Ureter (tissue), 1 donor: Measurements from ENCODE around the gene MYOM3. TPM values are rescaled to one million over a fixed set of nuclear protein-coding genes. Genes with fewer than 3 reads are reported as not detected.

Experiments used
- DNase-seq: peaks from one replicate; pipeline ENCODE4 v3.0.0-alpha.2; 2020; ENCODE audit warnings: low spot score
- total RNA-seq: library from RNA; stranded (reverse); gene quantifications from one replicate; pipeline ENCODE4 v1.2.4, GENCODE V29; 2023
- donor health status: DM: yes; HTN: yes; CAD: no.

MYOM3 gene
- total RNA-seq, 1 donor from 2014 or later: 0.65 TPM

DNA sequence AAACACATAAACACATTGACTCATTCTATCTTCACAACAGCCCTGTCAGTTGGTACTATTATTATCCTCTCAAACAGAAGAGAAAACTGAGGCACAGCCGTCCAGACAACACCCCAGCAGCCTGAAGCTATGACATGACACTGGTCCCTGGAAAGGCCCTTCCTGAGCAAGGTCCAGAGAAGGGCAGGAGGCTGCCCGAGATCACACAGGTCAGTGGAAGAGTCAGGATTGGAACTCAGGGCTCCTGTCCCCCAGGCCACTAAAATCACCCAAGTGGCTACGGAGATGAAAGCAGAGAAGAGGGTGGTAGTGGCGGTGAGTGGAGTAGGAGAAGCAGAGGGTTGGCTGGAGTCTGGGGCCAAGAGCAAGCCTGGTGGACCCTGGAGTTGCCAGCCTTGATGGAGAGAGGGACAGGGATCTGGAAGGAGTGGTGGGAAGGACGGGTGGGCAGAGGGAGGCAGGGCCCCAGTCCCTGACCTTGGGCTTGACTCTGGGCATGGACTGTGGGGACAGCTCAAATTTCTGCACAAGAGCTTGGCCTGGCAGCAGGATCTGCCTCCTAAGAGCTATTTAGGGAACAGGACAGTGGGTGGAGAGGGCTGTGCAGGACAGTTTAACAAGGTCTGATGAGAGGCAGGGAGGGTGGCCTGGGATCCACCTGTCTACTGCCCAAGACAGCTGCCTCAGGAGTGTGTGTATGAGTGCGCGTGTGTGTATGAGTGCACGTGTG is 15.8 kb downstream of the MYOM3 start:
- DNase-seq: no peak

GRCh38 chr1:24095140-24095859 is 16.6 kb downstream of the MYOM3 start:
- DNase-seq: no peak

GRCh38 chr1:24094554-24094953 is 17.4 kb downstream of the MYOM3 start:
- DNase-seq: no peak

DNA sequence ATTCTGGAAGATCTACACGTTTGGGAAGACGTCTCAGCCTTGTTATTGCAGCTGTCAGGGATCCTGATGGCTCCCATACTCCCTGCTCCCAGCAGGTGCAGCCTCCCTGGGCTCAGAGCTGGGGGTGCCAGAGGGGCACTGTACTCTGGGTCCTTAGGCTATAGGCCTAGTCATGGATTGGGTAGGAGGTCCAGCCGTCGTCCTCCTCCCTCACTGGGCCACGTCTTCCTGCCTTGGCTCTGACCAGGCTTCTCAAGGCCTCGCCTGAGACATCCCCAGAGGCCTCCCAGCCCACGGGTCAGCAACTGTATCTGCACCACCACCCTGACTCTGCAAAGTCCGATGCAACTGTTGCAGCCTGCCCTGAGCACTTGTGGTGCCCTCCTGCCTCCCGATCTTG is 18.2 kb downstream of the MYOM3 start:
- DNase-seq: no peak

DNA sequence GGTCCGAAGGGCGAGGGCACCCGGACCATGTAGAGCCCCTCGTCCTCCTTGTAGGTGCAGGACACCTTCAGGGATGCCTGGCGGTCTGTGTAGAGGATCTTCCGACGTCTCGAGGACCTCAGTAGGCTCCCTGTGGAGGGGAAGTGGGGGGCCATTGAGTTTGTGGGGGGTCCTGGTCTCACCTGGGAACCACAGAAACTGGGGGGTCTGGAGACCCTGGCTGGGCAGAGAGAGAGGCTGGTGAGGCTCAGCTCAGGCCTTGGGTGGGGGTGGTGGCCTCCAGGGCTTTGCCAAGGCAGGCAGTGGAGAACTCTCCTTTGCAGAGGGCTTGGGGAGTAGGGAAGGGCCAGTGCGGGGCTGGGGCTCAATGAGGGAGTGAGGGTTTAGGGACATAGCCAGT is 19.0 kb downstream of the MYOM3 start:
- no peak for DNase-seq

- DNase-seq: no peak
Observed at GRCh38 chr1:24091971-24092482, 19.9 kb downstream of the MYOM3 start.

DNA sequence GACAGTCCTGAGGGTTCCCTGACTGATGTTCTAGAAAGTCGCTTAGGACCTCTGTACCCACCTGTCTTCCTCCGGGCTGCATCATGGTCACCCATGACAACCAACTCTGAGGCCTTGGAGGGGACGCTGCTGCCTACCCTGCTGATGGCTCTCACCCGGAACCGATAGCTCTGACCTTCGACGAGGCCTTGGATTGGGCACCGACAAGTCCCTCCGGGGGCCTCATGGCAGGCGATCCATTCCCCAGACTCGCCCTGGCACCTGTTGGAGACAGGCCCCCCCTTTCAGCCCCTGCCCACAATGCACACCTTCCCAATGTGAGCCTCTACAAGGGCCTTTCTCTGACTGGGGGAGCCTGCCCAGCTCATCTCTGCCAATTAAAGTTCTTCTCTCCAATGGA is 21.2 kb downstream of the MYOM3 start:
- DNase-seq: no peak

DNA sequence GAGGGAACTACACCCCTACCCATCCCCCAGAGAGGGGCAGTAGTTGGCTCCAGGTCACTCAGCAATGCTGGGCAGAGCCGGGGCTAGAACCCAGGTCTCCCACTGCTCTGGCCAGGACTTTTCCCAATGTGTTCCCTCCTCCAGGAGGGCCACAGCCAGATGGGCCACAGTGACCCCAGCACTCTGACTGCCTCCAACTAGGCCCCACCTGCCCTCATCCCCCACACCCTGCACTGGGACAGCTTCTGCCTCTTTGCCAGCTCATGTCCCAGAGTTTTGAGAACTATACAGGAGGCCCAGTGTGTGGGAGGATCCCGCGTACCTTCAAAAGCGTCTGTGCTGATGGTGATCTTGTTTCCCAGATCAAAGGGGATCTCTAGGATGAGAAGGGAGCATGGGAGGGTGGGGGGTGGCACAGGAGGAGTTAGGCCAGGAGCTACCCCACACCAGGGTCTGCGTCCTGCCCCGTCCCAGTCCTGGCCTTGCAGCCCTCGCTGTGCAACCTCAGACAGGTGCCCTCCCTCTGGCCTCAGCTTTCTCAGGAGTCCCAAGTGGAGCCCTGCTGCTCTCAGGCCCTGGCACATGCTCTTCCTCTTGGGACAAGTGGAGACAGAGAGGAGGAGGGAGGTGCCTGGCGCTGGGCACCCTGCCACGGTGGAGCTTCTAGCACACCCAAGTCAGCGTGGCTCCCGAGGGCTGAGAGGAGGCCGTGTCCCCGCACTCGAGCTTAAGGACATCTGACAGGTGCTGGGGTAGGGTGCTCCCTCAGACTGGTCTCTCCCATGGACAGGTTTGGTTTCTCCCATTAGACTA is 22.0 kb downstream of the MYOM3 start:
- peak; percentile 61 for DNase-seq

DNA sequence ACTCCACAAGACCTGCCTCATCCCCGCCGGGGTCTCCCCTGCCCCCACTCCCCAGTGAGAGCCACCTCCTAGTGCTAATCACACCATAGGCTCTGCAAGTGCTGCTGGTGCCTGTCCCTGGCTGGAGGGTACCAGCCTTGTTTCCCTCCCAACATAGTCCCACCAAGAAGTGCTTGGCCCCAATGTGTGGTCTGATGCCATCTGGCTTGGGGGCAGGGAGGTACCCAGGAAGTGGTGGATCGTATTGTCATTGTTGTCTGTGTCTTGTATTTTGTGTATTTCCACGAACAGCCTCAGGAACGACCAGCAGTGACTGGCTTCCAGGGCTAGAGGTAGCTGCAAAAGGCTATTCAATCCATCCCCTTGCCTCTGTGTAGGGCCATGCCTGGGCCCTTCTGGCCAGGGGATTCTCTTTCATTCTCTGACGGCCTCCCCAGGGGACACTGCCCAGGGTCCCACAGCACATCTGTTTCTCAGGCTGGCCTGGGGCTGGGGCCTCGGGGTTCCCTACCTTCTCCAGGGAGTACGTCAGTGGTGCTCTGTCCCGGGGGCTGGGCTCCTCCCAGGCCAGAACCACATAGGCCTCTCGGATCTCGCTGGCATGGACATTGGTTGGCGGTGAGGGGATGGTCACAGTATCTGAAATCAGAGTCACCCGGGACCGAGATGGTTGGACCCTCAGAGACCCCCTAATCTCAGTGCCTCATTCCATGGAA is 22.8 kb downstream of the MYOM3 start:
- no peak for DNase-seq

DNA sequence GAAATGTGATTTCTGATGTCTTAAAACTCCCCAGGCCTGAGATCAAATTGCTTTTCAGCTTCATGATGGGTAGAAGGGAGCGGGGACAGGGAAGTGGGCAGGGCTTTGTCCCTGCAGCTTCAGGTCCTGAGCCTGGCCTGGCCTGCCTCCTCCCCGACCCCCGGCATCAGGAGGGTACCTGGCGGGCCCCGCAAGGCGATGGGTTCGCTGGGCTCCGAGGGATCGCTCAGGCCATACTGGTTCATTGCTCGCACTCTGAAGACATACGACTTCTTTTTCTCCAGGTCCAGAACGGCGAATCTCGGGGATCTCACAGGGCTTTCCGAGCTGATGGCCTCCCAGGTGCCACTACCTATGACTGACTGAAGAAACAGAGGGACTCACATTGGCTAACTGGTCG is 25.5 kb downstream of the MYOM3 start:
- no peak for DNase-seq

- no peak for DNase-seq
Observed at GRCh38 chr1:24085546-24085945, 26.4 kb downstream of the MYOM3 start.

GRCh38 chr1:24085007-24085406 is 26.9 kb downstream of the MYOM3 start:
- DNase-seq: no peak

- no peak for DNase-seq
Observed at GRCh38 chr1:24084050-24084449, 27.9 kb downstream of the MYOM3 start.

DNA sequence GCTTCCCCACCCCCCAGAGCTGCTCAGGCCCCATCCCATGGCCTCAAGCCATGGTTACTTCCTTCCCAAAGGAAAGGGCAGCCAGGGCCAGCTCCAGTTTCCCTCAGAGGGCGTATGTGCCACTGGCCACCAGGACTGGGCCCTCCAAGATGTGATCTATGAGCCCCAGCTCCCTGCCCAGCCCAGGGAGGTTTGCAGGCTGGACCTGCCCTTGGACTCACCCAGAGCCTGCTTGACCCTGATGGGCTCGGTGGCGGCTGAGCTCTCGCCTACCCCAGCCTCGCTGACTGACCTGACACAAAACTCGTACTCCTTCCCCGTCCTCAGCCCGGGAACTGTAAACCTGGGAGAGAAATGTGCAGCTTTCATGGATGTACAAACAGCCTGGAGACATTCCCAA is 29.6 kb downstream of the MYOM3 start:
- no peak for DNase-seq

DNA sequence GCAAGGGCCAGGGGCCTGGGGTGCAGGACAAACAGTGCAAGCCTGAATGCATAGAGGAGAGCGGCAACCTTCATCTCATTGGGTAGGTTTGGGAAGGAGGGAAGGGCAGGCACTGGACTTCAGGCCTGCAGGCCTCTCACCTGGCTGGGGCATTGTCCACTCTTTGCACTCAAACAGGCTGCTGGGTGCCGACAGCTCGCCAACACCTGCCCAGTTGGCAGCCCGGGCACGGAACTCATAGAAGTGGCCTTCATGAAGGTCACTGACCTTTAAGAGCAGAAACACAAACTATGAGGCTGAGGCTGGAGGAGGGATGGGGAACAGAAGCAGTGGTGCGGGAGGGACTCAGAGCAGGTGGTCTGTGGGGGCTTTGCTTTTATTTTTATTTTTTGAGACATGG is 30.7 kb downstream of the MYOM3 start:
- no peak for DNase-seq

DNA sequence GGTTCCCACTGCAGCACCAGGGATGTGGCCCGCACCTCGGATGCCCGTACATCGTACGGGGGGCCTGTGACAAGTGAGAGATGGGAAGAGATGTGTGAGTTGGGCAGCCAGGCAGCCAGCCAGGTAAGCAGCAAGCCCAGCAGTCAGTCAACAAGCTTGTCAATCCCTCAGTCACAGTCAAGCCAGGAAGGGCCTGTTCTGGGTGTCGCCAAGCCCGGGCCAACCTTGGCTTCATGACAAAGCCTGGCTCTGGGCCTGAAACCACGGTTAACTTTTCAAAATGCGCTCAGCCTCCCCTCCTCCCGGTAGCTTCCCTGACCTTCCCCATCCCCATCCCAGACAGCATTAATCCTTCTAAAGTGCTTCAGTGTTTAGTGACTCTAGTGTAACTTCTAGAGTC is 31.8 kb downstream of the MYOM3 start:
- no peak for DNase-seq

DNA sequence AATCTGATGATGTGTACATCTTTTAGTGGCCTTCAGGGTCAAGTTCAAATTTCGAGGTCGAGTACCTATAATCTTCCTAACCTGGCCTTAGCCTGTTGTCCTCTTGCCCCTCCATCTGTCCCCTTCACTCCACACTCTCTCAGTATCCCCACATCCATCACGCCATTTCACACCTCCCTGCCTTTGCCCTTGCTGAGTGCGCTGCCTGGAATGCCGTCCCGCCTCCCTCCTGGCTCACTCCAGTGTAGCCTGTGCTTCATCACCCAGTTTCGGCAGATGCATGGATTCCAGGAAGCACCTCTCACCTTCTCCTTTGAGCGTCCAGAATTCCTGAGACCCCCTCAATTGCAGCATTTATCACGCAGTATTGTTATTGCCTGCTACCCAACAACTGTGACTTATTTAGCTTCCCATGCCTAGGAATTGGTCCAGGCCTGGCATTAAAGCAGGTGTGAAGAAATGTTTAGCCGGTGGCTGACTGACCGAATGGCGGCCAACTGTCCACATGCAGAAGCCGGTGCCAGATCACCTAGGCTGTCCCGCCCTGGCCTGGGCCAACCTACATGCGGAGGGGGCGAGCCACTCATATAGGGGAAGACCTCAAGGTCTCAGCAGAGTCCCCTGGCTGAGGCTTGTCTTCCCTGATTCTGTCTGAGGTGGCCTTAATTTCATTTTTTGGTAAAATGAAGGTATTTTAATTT is 34.5 kb downstream of the MYOM3 start:
- DNase-seq: no peak

- no peak for DNase-seq
Observed at GRCh38 chr1:24075946-24076345, 36.0 kb downstream of the MYOM3 start.

DNA sequence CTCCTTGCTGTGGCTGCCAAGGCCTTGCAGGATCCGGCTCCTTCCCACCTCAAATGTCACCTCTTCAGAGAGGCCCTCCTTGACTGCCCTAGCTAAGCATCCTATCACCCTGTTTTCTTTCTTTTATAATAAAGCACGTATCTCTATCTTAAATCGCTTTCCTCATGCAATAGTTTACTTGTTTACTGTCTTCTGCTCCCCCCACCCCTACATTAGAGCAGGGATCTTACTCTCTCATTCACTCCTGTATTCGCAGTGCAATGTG is 36.4 kb downstream of the MYOM3 start:
- DNase-seq: no peak

GRCh38 chr1:24074817-24075589 is 36.9 kb downstream of the MYOM3 start:
- no peak for DNase-seq

DNA sequence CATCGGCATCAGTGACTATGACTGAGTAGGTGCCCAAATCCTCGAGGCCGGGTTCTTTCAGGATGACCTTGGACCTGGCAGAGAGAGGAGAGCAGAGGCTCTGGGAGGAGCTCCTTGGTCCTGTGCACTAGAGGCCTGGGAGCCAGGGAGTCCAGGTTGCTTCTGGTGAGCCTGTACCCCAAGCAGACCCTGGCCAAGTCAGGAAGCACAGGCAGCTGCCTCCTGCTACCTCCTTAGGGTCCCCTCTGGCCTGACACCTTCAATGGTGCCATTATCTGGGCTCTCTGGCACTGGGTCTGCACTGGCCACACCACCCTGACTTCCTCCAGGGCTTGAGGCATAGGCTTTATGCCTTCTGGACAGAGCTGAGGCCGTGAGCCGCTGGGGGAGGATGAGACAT is 37.7 kb downstream of the MYOM3 start:
- no peak for DNase-seq
